MM.1S (cell line): ENCODE measurements around the gene HOXC9.
A peak's percentile ranks its signal among the peaks of the same experiment; 100 is the strongest.

ENCODE experiments used
- DNase-seq: peaks from one replicate; pipeline ENCODE4 v3.0.0-alpha.2; 2015
- H2AFZ ChIP-seq: fragments of 300-600 bp; sonication (generic); 2 replicates; pipeline ENCODE4 v1.6.0; 2016; ENCODE audit warnings: antibody characterized with exemption, low read length
- H3F3A ChIP-seq: fragments of 300-600 bp; sonication (generic); 2 replicates; pipeline ENCODE4 v1.6.1; 2016; ENCODE audit warnings: mild to moderate bottlenecking, antibody characterized with exemption, low read length, moderate library complexity, mixed read lengths; ENCODE audit not compliant: insufficient read depth
- H3K27ac ChIP-seq: fragments of 300-600 bp; sonication (generic); 2 replicates; pipeline ENCODE4 v1.5.1; 2016; ENCODE audit warnings: mild to moderate bottlenecking, low read length
- H3K27me3 ChIP-seq: fragments of 300-600 bp; sonication (generic); replicated peaks from 2 replicates; pipeline ENCODE4 v1.6.0; 2016; ENCODE audit warnings: low read length; ENCODE audit not compliant: insufficient read depth
- H3K36me3 ChIP-seq: fragments of 300-600 bp; sonication (generic); replicated peaks from 2 replicates; pipeline ENCODE4 v1.6.1; 2016; ENCODE audit warnings: mild to moderate bottlenecking, low read length, mixed read lengths; ENCODE audit not compliant: insufficient read depth
- H3K4me1 ChIP-seq: fragments of 300-600 bp; sonication (generic); 2 replicates; pipeline ENCODE4 v1.6.1; 2016; ENCODE audit warnings: low read length, mixed read lengths
- H3K4me2 ChIP-seq: fragments of 300-600 bp; sonication (generic); 2 replicates; pipeline ENCODE4 v1.6.0; 2016; ENCODE audit warnings: low read depth, low read length
- H3K4me3 ChIP-seq: fragments of 300-600 bp; sonication (generic); 2 replicates; pipeline ENCODE4 v1.5.1; 2016; ENCODE audit warnings: low read length, mixed read lengths
- H3K79me2 ChIP-seq: fragments of 300-600 bp; sonication (generic); 2 replicates; pipeline ENCODE4 v1.6.1; 2016; ENCODE audit warnings: mixed run types, low read length, mixed read lengths
- H3K9ac ChIP-seq: fragments of 300-600 bp; sonication (generic); 2 replicates; pipeline ENCODE4 v1.6.1; 2016; ENCODE audit warnings: low read length, mixed read lengths
- H3K9me2 ChIP-seq: fragments of 300-600 bp; sonication (generic); replicated peaks from 2 replicates; pipeline ENCODE4 v1.6.1; 2016; ENCODE audit warnings: mild to moderate bottlenecking, low read length, mixed read lengths; ENCODE audit not compliant: insufficient read depth
- H3K9me3 ChIP-seq: fragments of 300-600 bp; sonication (generic); replicated peaks from 2 replicates; pipeline ENCODE4 v1.6.1; 2016; ENCODE audit warnings: mild to moderate bottlenecking, low read length, mixed read lengths; ENCODE audit not compliant: insufficient read depth
- H4K20me1 ChIP-seq: fragments of 300-600 bp; sonication (generic); 2 replicates; pipeline ENCODE4 v1.6.1; 2016; ENCODE audit warnings: mild to moderate bottlenecking, low read length, moderate library complexity, mixed read lengths; ENCODE audit not compliant: insufficient read depth
- CTCF ChIP-seq: fragments of 300-600 bp; sonication (generic); IDR thresholded peaks from 2 replicates; pipeline ENCODE4 v1.5.1; 2016; ENCODE audit warnings: antibody characterized with exemption, low read length, mixed read lengths
- EZH2 ChIP-seq: fragments of 300-600 bp; sonication (generic); optimal IDR thresholded peaks from 2 replicates; pipeline ENCODE3; 2017; ENCODE audit warnings: low read depth, mild to moderate bottlenecking, antibody characterized with exemption, low read length, mixed read lengths
- EZH2phosphoT487 ChIP-seq: fragments of 300-600 bp; sonication (generic); IDR thresholded peaks from 2 replicates; pipeline ENCODE4 v1.6.1; 2018; ENCODE audit warnings: antibody characterized with exemption, low read length

HOXC9 gene

GRCh38 chr12:53994264-53995001 is 5.5 kb upstream of the HOXC9 start:
- H3F3A ChIP-seq, result 0 out of 2 replicates have a peak, but pooled peaks cover 4% of the 10 kb centered on the region
- no peak overlapping the region for H3K9ac ChIP-seq
- no peak for DNase-seq
- TF ChIP-seq EZH2, result no peak
- TF ChIP-seq CTCF, result no peak
- no peak for TF ChIP-seq EZH2phosphoT487
- no peaks in the 10 kb centered on the region for H3K9me3 ChIP-seq
- H3K4me2 ChIP-seq, result peak overlapping the region; percentile 99; the same call in 1 of the 2 replicates
- no peak overlapping the region for H3K27ac ChIP-seq
- H3K36me3 ChIP-seq, result no peaks in the 10 kb centered on the region
- H3K9me2 ChIP-seq, result no peaks in the 10 kb centered on the region
- H3K4me1 ChIP-seq, result peaks cover 13% of the 10 kb centered on the region; the same call in 1 of the 2 replicates
- H4K20me1 ChIP-seq, result no peaks in the 10 kb centered on the region
- H2AFZ ChIP-seq, result no peak overlapping the region
- peaks cover 96% of the 10 kb centered on the region for H3K27me3 ChIP-seq
- H3K4me3 ChIP-seq, result no peak overlapping the region
- no peaks in the 10 kb centered on the region for H3K79me2 ChIP-seq

- Histone ChIP-seq H4K20me1 (no peaks in the 10 kb centered on the region), H3F3A (0 out of 2 replicates have a peak, but pooled peaks cover 3% of the 10 kb centered on the region), H3K27me3 (peaks cover 96% of the 10 kb centered on the region), H3K4me2 (peak overlapping the region; percentile 99), H3K9me3 (no peaks in the 10 kb centered on the region), H3K36me3 (no peaks in the 10 kb centered on the region), H3K4me1 (peaks cover 10% of the 10 kb centered on the region; the same call in 1 of the 2 replicates), H2AFZ (no peak overlapping the region), H3K9me2 (no peaks in the 10 kb centered on the region), H3K9ac (no peak overlapping the region), H3K27ac (no peak overlapping the region), H3K4me3 (peak overlapping the region; percentile 84; the same call in 1 of the 2 replicates), H3K79me2 (no peaks in the 10 kb centered on the region)
- TF ChIP-seq CTCF (no peak), EZH2 (no peak), EZH2phosphoT487 (no peak)
- no peak for DNase-seq
Measured at GRCh38 chr12:53995002-53995377, 5.0 kb upstream of the HOXC9 start.

- peak overlapping the region; percentile 84 for H3K4me3 ChIP-seq
- DNase-seq, result no peak
- H3K9ac ChIP-seq, result peak overlapping the region; percentile 45; the same call in 1 of the 2 replicates
- no peak overlapping the region for H3K27ac ChIP-seq
- H2AFZ ChIP-seq, result peak overlapping the region; percentile 96
- H3K4me1 ChIP-seq, result peaks cover 10% of the 10 kb centered on the region; the same call in 1 of the 2 replicates
- no peaks in the 10 kb centered on the region for H3K79me2 ChIP-seq
- H3K9me3 ChIP-seq, result no peaks in the 10 kb centered on the region
- no peaks in the 10 kb centered on the region for H3K9me2 ChIP-seq
- no peaks in the 10 kb centered on the region for H3K36me3 ChIP-seq
- 0 out of 2 replicates have a peak, but pooled peaks cover 3% of the 10 kb centered on the region for H3F3A ChIP-seq
- H4K20me1 ChIP-seq, result no peaks in the 10 kb centered on the region
- H3K27me3 ChIP-seq, result peaks cover 96% of the 10 kb centered on the region
- no peak for TF ChIP-seq CTCF
- TF ChIP-seq EZH2, result no peak
- TF ChIP-seq EZH2phosphoT487, result no peak
- H3K4me2 ChIP-seq, result peak overlapping the region; percentile 99
Measured at GRCh38 chr12:53995378-53996239, 4.4 kb upstream of the HOXC9 start.
